ENCODE results near the gene PRR14. TPM values are rescaled to one million over a fixed set of nuclear protein-coding genes. Genes with fewer than 3 reads are reported as not detected.

Gene PRR14
- total and polyA plus RNA-seq, 2 of the 8 experiments (the other 6 are each of a cell fraction or from before 2014, with no cell fraction given), result 3.6 to 16.1 TPM

DNA sequence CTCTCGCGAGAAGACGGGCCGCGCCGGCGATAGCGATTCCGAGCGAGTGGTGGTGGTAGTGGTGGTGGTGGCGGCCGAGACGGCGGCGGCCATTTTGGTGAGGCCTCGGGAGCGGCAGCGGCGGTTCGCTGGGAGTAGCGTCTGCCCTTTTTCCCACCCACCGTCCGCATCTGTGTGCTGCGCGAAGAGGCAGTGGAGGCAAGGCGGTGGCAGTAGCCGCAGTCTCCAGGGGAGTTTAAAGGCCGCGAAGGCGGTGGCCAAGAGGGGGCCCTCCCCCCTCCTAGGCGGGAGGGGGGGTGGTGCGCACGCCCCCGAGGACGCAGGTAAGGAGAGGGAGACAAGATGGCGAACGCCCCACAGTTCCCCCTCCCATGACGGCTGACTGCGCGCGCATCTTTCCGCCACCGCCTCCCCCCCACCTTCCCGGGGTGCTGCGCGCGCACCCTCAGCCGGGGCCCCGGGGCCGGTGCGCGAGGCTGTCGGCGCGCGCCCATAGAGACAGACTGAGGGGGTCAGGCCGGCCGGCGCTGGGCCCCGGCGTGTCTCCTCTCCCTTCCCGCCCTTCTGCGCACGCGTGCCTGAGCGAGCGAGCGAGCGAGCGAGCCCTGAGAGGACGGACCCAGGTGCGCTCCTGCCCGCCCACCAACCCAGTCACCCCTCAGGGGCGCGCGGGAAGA is 47.5 kb downstream of the PRR14 start (continued):
- TF ChIP-seq CHD1 (IDR thresholded peaks at IDR 0.05; ENCODE audit: low read depth, low read length) (peak; percentile 58; the same call in 1 of the 2 replicates), HDAC2 (IDR thresholded peaks at IDR 0.05; ENCODE audit: borderline replicate concordance in 1 of 2, low read depth in 2 of 2, low read length in 2 of 2) (0 out of 4 replicates have a peak, but pooled peaks of 1 of the 2 experiments have one; percentile 30), CHD2 (IDR thresholded peaks at IDR 0.05; ENCODE audit: low read length) (no peak; the same call in 1 of the 2 replicates), TCF12 (IDR thresholded peaks at IDR 0.05; ENCODE audit: low read depth, low read length) (0 out of 2 replicates have a peak, but pooled peaks have one; percentile 17), POLR2A (IDR thresholded peaks at IDR 0.05; ENCODE audit: control extremely low read depth in 1 of 2, low read depth in 2 of 2, low read length in 2 of 2) (peak; percentile 96 to 97), ASH2L (IDR thresholded peaks at IDR 0.05; ENCODE audit: low read length) (peak; percentile 74), SP2 (IDR thresholded peaks at IDR 0.05; ENCODE audit: low read length) (no peak), FOSL1 (IDR thresholded peaks at IDR 0.05; ENCODE audit: insufficient read depth, low read depth, low read length) (no peak), BRCA1 (IDR thresholded peaks at IDR 0.05; ENCODE audit: low read depth, low read length) (no peak; the same call in 1 of the 2 replicates), TEAD4 (IDR thresholded peaks at IDR 0.05; ENCODE audit: low read depth, low read length) (no peak), CEBPB (IDR thresholded peaks at IDR 0.05; ENCODE audit: low read depth, low read length) (no peak), CBX5 (IDR thresholded peaks at IDR 0.05; ENCODE audit: low read depth, low read length) (no peak), RFX5 (IDR thresholded peaks at IDR 0.05; ENCODE audit: borderline replicate concordance, low read depth, low read length) (no peak), BACH1 (IDR thresholded peaks at IDR 0.05; ENCODE audit: low read length) (no peak), ZNF274 (IDR thresholded peaks at IDR 0.05; ENCODE audit: borderline replicate concordance, extremely low read depth, low read length) (no peak), YY1 (IDR thresholded peaks at IDR 0.05; ENCODE audit: low read depth, low read length) (peak; percentile 97), POLR2AphosphoS5 (IDR thresholded peaks at IDR 0.05; ENCODE audit: low read depth, low read length) (peak; percentile 96), POU5F1 (IDR thresholded peaks at IDR 0.05; ENCODE audit: low read depth, low read length) (no peak), NANOG (IDR thresholded peaks at IDR 0.05; ENCODE audit: insufficient read depth, low read depth, low read length, poor library complexity, severe bottlenecking) (no peak), HDAC6 (IDR thresholded peaks at IDR 0.05; ENCODE audit: low read depth, low read length) (no peak)
- TF ChIP-seq, protein P1, sequence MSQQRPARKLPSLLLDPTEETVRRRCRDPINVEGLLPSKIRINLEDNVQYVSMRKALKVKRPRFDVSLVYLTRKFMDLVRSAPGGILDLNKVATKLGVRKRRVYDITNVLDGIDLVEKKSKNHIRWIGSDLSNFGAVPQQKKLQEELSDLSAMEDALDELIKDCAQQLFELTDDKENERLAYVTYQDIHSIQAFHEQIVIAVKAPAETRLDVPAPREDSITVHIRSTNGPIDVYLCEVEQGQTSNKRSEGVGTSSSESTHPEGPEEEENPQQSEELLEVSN (IDR thresholded peaks at IDR 0.05), result peak; percentile 77

All from H1 (cell line).